Bronchial epithelial cell (primary cell): Measurements from ENCODE around the gene CYRIA. TPM values are rescaled to one million over a fixed set of nuclear protein-coding genes. Genes with fewer than 3 reads are reported as not detected.

Source experiments
- DNase-seq: peaks from one replicate; pipeline ENCODE4 v3.0.0-alpha.2; 2010; ENCODE audit warnings: low read depth
- FAIRE-seq: peaks from 2 replicates; lab custom pipeline; 2011; peaks lifted over from hg19 to GRCh38; lab: Jason Lieb, UNC
- H3K27me3 ChIP-seq: 2 replicates; pipeline ENCODE4 v1.5.1; 2011; ENCODE audit warnings: low read length; ENCODE audit not compliant: control insufficient read depth, insufficient read depth
- H3K36me3 ChIP-seq: 2 replicates; pipeline ENCODE4 v1.5.1; 2011; ENCODE audit warnings: low read length; ENCODE audit not compliant: control insufficient read depth, insufficient read depth
- H3K4me3 ChIP-seq: 2 replicates; pipeline ENCODE4 v1.5.1; 2011; ENCODE audit warnings: mild to moderate bottlenecking, low read depth, low read length, control low read depth
- CTCF ChIP-seq: IDR thresholded peaks from 2 replicates; pipeline ENCODE4 v1.5.1; 2011; ENCODE audit warnings: mild to moderate bottlenecking, moderate library complexity, low read length, control low read depth, inconsistent platforms; ENCODE audit not compliant: insufficient read depth, severe bottlenecking
- total RNA-seq: library from RNA; depleted of rRNA; stranded (reverse); fragments of >200 nt; gene quantifications from 2 replicates; pipeline ENCODE4 v1.2.1, GENCODE V29; 2014

Gene CYRIA
- total RNA-seq, 1 donor from 2014 or later: 0.79 TPM

- Histone ChIP-seq H3K4me3 (no peak overlapping the region), H3K27me3 (no peaks in the 10 kb centered on the region), H3K36me3 (no peaks in the 10 kb centered on the region)
- no peak for DNase-seq
- FAIRE-seq: no peak
- TF ChIP-seq CTCF: no peak
Observed at GRCh38 chr2:16700551-16701259, 35.1 kb upstream of the CYRIA start.

GRCh38 chr2:16693854-16694253 lies 28.2 kb upstream of the CYRIA start:
- DNase-seq (no peak), FAIRE-seq (no peak)
- TF ChIP-seq CTCF: no peak
- no peak overlapping the region for H3K4me3 ChIP-seq
- H3K36me3 ChIP-seq: no peaks in the 10 kb centered on the region
- H3K27me3 ChIP-seq: no peaks in the 10 kb centered on the region

GRCh38 chr2:16691261-16691660 lies 25.6 kb upstream of the CYRIA start:
- no peak for TF ChIP-seq CTCF
- FAIRE-seq: no peak
- Histone ChIP-seq H3K36me3 (no peaks in the 10 kb centered on the region), H3K27me3 (no peaks in the 10 kb centered on the region), H3K4me3 (no peak overlapping the region)
- no peak for DNase-seq

GRCh38 chr2:16687955-16688354 lies 22.3 kb upstream of the CYRIA start:
- DNase-seq (no peak), FAIRE-seq (no peak)
- Histone ChIP-seq H3K27me3 (no peaks in the 10 kb centered on the region), H3K36me3 (no peaks in the 10 kb centered on the region), H3K4me3 (no peak overlapping the region)
- no peak for TF ChIP-seq CTCF

- H3K27me3 ChIP-seq: no peaks in the 10 kb centered on the region
- FAIRE-seq (no peak), DNase-seq (no peak)
- no peak overlapping the region for H3K4me3 ChIP-seq
- no peaks in the 10 kb centered on the region for H3K36me3 ChIP-seq
- TF ChIP-seq CTCF: no peak
Observed at GRCh38 chr2:16687222-16687621, 21.6 kb upstream of the CYRIA start.

GRCh38 chr2:16686641-16687040 lies 21.0 kb upstream of the CYRIA start:
- no peak for TF ChIP-seq CTCF

More at GRCh38 chr2:16686641-16687040, 21.0 kb upstream of the CYRIA start:
- Histone ChIP-seq H3K4me3 (no peak overlapping the region), H3K27me3 (no peaks in the 10 kb centered on the region), H3K36me3 (no peaks in the 10 kb centered on the region)
- FAIRE-seq (no peak), DNase-seq (no peak)
